SH-SY5Y (cell line): ENCODE data around the gene XIAP.

ENCODE experiments used
- GATA2 ChIP-seq: IDR thresholded peaks from 2 replicates; pipeline ENCODE4 v1.6.1; 2011; ENCODE audit warnings: mild to moderate bottlenecking, low read depth, low read length
- GATA3 ChIP-seq: IDR thresholded peaks from 2 replicates; pipeline ENCODE4 v1.6.1; 2011; ENCODE audit warnings: low read depth, mild to moderate bottlenecking, low read length, moderate library complexity

- TF ChIP-seq GATA3: no peak
- no peak for TF ChIP-seq GATA2
These were observed 42.5 kb upstream of the XIAP start for GRCh38 chrX:123817288-123817894.
